H9 (cell line): ENCODE results near the gene HSPA4. TPM values are rescaled to one million over a fixed set of nuclear protein-coding genes. Genes with fewer than 3 reads are reported as not detected.

Experiments used
- DNase-seq: peaks from one replicate; pipeline ENCODE4 v3.0.0-alpha.2; 2017
- H2AFZ ChIP-seq: one replicate; pipeline ENCODE4 v1.6.1; 2013; ENCODE audit warnings: mild to moderate bottlenecking, low read length, control low read depth, moderate library complexity
- H2AK5ac ChIP-seq: 2 replicates; pipeline ENCODE4 v1.6.1; 2013; ENCODE audit warnings: low read length, control low read depth, mixed read lengths; ENCODE audit not compliant: insufficient read length
- H2BK120ac ChIP-seq: one replicate; pipeline ENCODE4 v1.6.1; 2013; ENCODE audit warnings: low read depth, mild to moderate bottlenecking, low read length, control low read depth, inconsistent platforms; ENCODE audit not compliant: poor library complexity, severe bottlenecking
- H2BK12ac ChIP-seq: 2 replicates; pipeline ENCODE4 v1.6.1; 2013; ENCODE audit warnings: low read length, control low read depth, mixed read lengths, low read depth; ENCODE audit not compliant: insufficient read length
- H2BK15ac ChIP-seq: 2 replicates; pipeline ENCODE4 v1.6.1; 2013; ENCODE audit warnings: low read depth, low read length, control low read depth
- H2BK20ac ChIP-seq: one replicate; pipeline ENCODE4 v1.6.1; 2013; ENCODE audit warnings: low read depth, mild to moderate bottlenecking, low read length, control low read depth, inconsistent platforms; ENCODE audit not compliant: poor library complexity, severe bottlenecking
- H2BK5ac ChIP-seq: 2 replicates; pipeline ENCODE4 v1.6.1; 2013; ENCODE audit warnings: low read length, control low read depth, mixed read lengths; ENCODE audit not compliant: insufficient read length
- H3K14ac ChIP-seq: 2 replicates; pipeline ENCODE4 v1.6.1; 2013; ENCODE audit warnings: low read length, control low read depth; ENCODE audit not compliant: insufficient read depth
- H3K18ac ChIP-seq: 2 replicates; pipeline ENCODE4 v1.6.1; 2013; ENCODE audit warnings: low read depth, mild to moderate bottlenecking, mixed read lengths, low read length, control low read depth; ENCODE audit not compliant: insufficient read length
- H3K23ac ChIP-seq: 2 replicates; pipeline ENCODE4 v1.6.1; 2013; ENCODE audit warnings: low read length, control low read depth, mixed read lengths, low read depth; ENCODE audit not compliant: insufficient read length
- H3K23me2 ChIP-seq: 2 replicates; pipeline ENCODE4 v1.6.1; 2013; ENCODE audit warnings: low read depth, mild to moderate bottlenecking, mixed read lengths, low read length, control low read depth; ENCODE audit not compliant: insufficient read length, poor library complexity, severe bottlenecking
- H3K27ac ChIP-seq: 2 replicates; pipeline ENCODE4 v1.5.1; 2013; ENCODE audit warnings: low read length, control low read depth, mixed read lengths, low read depth; ENCODE audit not compliant: insufficient read length
- H3K27me3 ChIP-seq: 2 replicates; pipeline ENCODE4 v1.6.1; 2013; ENCODE audit warnings: low read length, control low read depth, inconsistent platforms; ENCODE audit not compliant: insufficient read depth
- H3K4ac ChIP-seq: 2 replicates; pipeline ENCODE4 v1.6.1; 2013; ENCODE audit warnings: low read depth, mild to moderate bottlenecking, control low read depth, inconsistent platforms, low read length, moderate library complexity
- H3K4me1 ChIP-seq: 2 replicates; pipeline ENCODE4 v1.6.1; 2013; ENCODE audit warnings: low read length, control low read depth, inconsistent platforms; ENCODE audit not compliant: insufficient read depth
- H3K4me2 ChIP-seq: 2 replicates; pipeline ENCODE4 v1.6.1; 2013; ENCODE audit warnings: low read length, control low read depth, mixed read lengths; ENCODE audit not compliant: insufficient read length, insufficient read depth
- H3K56ac ChIP-seq: 2 replicates; pipeline ENCODE4 v1.6.1; 2013; ENCODE audit warnings: low read depth, mild to moderate bottlenecking, mixed read lengths, low read length, control low read depth; ENCODE audit not compliant: insufficient read length
- H3K79me1 ChIP-seq: 2 replicates; pipeline ENCODE4 v1.6.1; 2013; ENCODE audit warnings: low read depth, mild to moderate bottlenecking, moderate library complexity, low read length, control low read depth, inconsistent platforms; ENCODE audit not compliant: insufficient read depth, poor library complexity, severe bottlenecking
- H3K79me2 ChIP-seq: 2 replicates; pipeline ENCODE4 v1.6.1; 2013; ENCODE audit warnings: low read length, control low read depth, inconsistent platforms; ENCODE audit not compliant: insufficient read depth
- H3K9ac ChIP-seq: 2 replicates; pipeline ENCODE4 v1.6.1; 2013; ENCODE audit warnings: low read length, control low read depth, mixed read lengths; ENCODE audit not compliant: insufficient read length; ENCODE audit errors: extremely low read depth
- H3K9me3 ChIP-seq: one replicate; pipeline ENCODE4 v1.6.1; 2013; ENCODE audit warnings: low read depth, low read length, inconsistent platforms; ENCODE audit not compliant: control insufficient read depth
- H3T11ph ChIP-seq: one replicate; pipeline ENCODE4 v1.6.1; 2013; ENCODE audit warnings: mild to moderate bottlenecking, low read length, control low read depth, inconsistent platforms
- H4K20me1 ChIP-seq: one replicate; pipeline ENCODE4 v1.6.1; 2013; ENCODE audit not compliant: control insufficient read depth, insufficient read length, insufficient read depth
- H4K5ac ChIP-seq: 2 replicates; pipeline ENCODE4 v1.6.1; 2013; ENCODE audit warnings: low read depth, mild to moderate bottlenecking, mixed read lengths, low read length, control low read depth; ENCODE audit not compliant: insufficient read length
- H4K8ac ChIP-seq: replicated peaks from 2 replicates; pipeline ENCODE4 v1.6.1; 2013; ENCODE audit warnings: low read length, control low read depth, mixed read lengths, low read depth; ENCODE audit not compliant: insufficient read length
- H4K91ac ChIP-seq: 2 replicates; pipeline ENCODE4 v1.6.1; 2013; ENCODE audit warnings: low read depth, mild to moderate bottlenecking, moderate library complexity, mixed read lengths, low read length, control low read depth; ENCODE audit not compliant: insufficient read length
- H3K27ac Mint-ChIP-seq, 3 experiments: 2 replicates in 2 of 3; 3 replicates in 1 of 3; pipeline ENCODE4 v1.8.0; 2020 to 2021; ENCODE audit warnings: mixed read lengths in 3 of 3, mild to moderate bottlenecking in 1 of 3, moderate library complexity in 1 of 3
- H3K27me3 Mint-ChIP-seq: 2 replicates; pipeline ENCODE4 v1.8.0; 2021; ENCODE audit warnings: low read depth, mild to moderate bottlenecking, moderate library complexity, mixed read lengths
- H3K36me3 Mint-ChIP-seq, 3 experiments: 2 replicates in 2 of 3; 3 replicates in 1 of 3; pipeline ENCODE4 v1.8.0; 2020 to 2021; ENCODE audit warnings: low read depth in 3 of 3, mixed read lengths in 3 of 3; ENCODE audit not compliant: insufficient read depth in 1 of 3
- H3K4me1 Mint-ChIP-seq, 2 experiments: 2 replicates each; pipeline ENCODE4 v1.8.0; 2020; ENCODE audit warnings: mixed read lengths in 2 of 2
- H3K4me3 Mint-ChIP-seq, 2 experiments: 2 replicates in 1 of 2; 3 replicates in 1 of 2; pipeline ENCODE4 v1.8.0; 2020 to 2021; ENCODE audit warnings: mild to moderate bottlenecking in 2 of 2, mixed read lengths in 2 of 2, moderate library complexity in 1 of 2
- H3K9me3 Mint-ChIP-seq, 2 experiments: 2 replicates in 1 of 2; 3 replicates in 1 of 2; pipeline ENCODE4 v1.8.0; 2020; ENCODE audit warnings: mild to moderate bottlenecking in 2 of 2, mixed read lengths in 2 of 2, moderate library complexity in 1 of 2
- CTCF ChIP-seq: fragments of 200-600 bp; sonication (generic); conservative IDR thresholded peaks from 3 replicates; pipeline ENCODE4 v1.8.0; 2021; ENCODE audit warnings: antibody characterized with exemption, mild to moderate bottlenecking
- WGBS: extraction: QIAGEN DNeasy Blood & Tissue Kit; methylation state at CpG from one replicate; pipeline ENCODE4 v1.1.7; 2013; ENCODE audit warnings: missing lambda C conversion rate, low lambda C conversion rate, mixed read lengths; ENCODE audit not compliant: insufficient read length; ENCODE audit errors: extremely low coverage; 5-methylcytosine and 5-hydroxymethylcytosine counted together
- total RNA-seq: library from RNA; stranded (reverse); gene quantifications from 2 replicates; pipeline ENCODE4 v1.2.1, GENCODE V29; 2021

Gene HSPA4
- total RNA-seq, 1 experiment from 2014 or later, result 293 TPM

GRCh38 chr5:133015466-133015865, 36.3 kb upstream of the HSPA4 start:
- Histone ChIP-seq H3K14ac (no peak overlapping the region), H2BK12ac (no peak overlapping the region), H3K27me3 (no peaks in the 10 kb centered on the region), H2AFZ (no peak overlapping the region), H2BK20ac (no peak overlapping the region), H3K4ac (no peak overlapping the region), H3K18ac (no peak overlapping the region), H2AK5ac (no peak overlapping the region), H3K79me1 (peaks cover 4% of the 10 kb centered on the region), H4K20me1 (no peaks in the 10 kb centered on the region), H3K23me2 (no peaks in the 10 kb centered on the region), H3K23ac (no peak overlapping the region), H2BK120ac (no peak overlapping the region), H4K8ac (no peak overlapping the region), H3K4me2 (no peak overlapping the region), H3K9me3 (no peaks in the 10 kb centered on the region), H3K56ac (no peak overlapping the region), H2BK15ac (no peak overlapping the region), H3K4me1 (no peaks in the 10 kb centered on the region), H4K5ac (no peak overlapping the region), H2BK5ac (no peak overlapping the region), H3K9ac (no peak overlapping the region), H4K91ac (no peak overlapping the region), H3K27ac (no peak overlapping the region), H3K79me2 (no peaks in the 10 kb centered on the region), H3T11ph (no peak overlapping the region)
- Mint-ChIP-seq H3K36me3 (peaks cover 12 to 26% (median 23%) of the 10 kb centered on the region in 3 experiments), H3K4me3 (no peak overlapping the region), H3K27me3 (no peaks in the 10 kb centered on the region), H3K4me1 (no peaks in the 10 kb centered on the region), H3K9me3 (peaks cover 2 to 4% of the 10 kb centered on the region in 2 experiments; a peak in 2 of 5 replicates), H3K27ac (no peak overlapping the region)
- DNase-seq, result no peak
- no peak for TF ChIP-seq CTCF
- WGBS, result no CpG with 5 or more reads among the region's 1 CpG
